ENCODE results near the gene PIEZO1. TPM values are rescaled to one million over a fixed set of nuclear protein-coding genes. Genes with fewer than 3 reads are reported as not detected.

PIEZO1 gene
- total RNA-seq, 1 experiment from 2014 or later: 391 TPM

DNA sequence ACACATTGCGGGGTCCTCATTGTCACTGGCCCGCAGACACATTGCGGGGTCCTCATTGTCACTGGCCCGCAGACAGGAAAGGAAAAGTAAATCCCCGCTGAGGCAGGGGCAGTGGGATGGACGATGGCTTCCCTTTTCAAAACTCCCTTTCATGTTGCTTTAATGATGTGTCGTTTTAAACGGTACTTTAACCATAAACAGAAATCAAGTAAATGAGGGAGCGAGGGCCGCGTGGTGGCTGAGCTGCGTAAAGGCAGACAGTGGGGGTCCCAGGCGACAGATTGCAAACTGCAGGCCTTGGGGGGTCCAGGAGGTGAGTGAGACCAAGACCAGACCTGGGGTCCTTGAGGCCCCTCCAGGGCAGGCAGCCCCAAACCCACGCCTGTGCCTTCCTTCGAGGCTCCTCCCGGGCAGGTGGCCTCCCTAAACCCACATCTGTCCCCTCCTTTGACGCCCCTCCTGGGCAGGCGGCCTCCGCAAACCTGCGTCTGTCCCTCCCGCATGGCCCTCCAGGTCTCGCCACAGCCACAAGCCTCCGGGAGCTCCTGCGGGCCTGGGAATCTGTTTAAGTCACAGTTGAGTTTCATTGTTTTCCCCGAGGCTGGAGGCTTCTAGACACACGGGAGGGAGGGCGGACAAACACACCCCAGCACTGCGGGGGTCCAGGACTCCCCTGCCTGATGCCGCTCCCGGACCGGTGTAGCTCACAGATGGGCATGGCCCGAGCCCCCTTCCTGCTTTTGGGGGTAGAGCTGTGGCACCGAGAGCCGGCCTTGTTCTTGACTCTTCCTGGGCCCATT, 7.3 kb downstream of the PIEZO1 start:
- H3K9me2 ChIP-seq (ENCODE audit: insufficient read depth): no peaks in the 10 kb centered on the region

GRCh38 chr16:88775825-88776224, 9.2 kb downstream of the PIEZO1 start:
- H2AFZ ChIP-seq: no peak overlapping the region
- intact Hi-C loops (cut with micrococcal nuclease; ENCODE audit: unreplicated experiment): no loop called here
- no TSS peak for BruUV-seq (replicated peaks)
- POLR2A ChIA-PET (ENCODE audit: unreplicated experiment): interaction anchor here (0.7 kb wide), 1 partner anchor 15 kb away, joined by 11 read pairs; no protein-coding TSS in a partner anchor
- no peak overlapping the region for H3K4me3 ChIP-seq
- CTCF ChIA-PET: no interaction called here
- H3K9me2 ChIP-seq (ENCODE audit: insufficient read depth): no peaks in the 10 kb centered on the region
- H3K9me3 ChIP-seq (ENCODE audit: insufficient read depth, low read depth): no peaks in the 10 kb centered on the region
- H4K20me1 ChIP-seq (ENCODE audit: insufficient read depth): peaks cover 72% of the 10 kb centered on the region
- no peak for TF ChIP-seq EZH2 (IDR thresholded peaks at IDR 0.05; ENCODE audit: low read depth)
- TF ChIP-seq CTCF (conservative IDR thresholded peaks at IDR 0.05): no peak
- H3K27ac ChIP-seq: no peak overlapping the region
- H3K4me1 ChIP-seq (replicated peaks; ENCODE audit: insufficient read depth): peaks cover 50% of the 10 kb centered on the region
- no peak for DNase-seq
- H3K79me2 ChIP-seq (ENCODE audit: low read depth): peaks cover 91% of the 10 kb centered on the region
- H3K27me3 ChIP-seq (ENCODE audit: insufficient read depth, low read depth): no peaks in the 10 kb centered on the region
- peaks cover 28% of the 10 kb centered on the region for H3F3A ChIP-seq (ENCODE audit: insufficient read depth, low read depth)
- no peak overlapping the region for H3K4me2 ChIP-seq
- no peaks in the 10 kb centered on the region for H3K36me3 ChIP-seq (ENCODE audit: low read depth)

More for the DNA sequence above, 7.3 kb downstream of the PIEZO1 start:
- BruUV-seq (replicated peaks): no TSS peak
- Histone ChIP-seq H3K4me3 (no peak overlapping the region), H3K4me2 (no peak overlapping the region), H3K36me3 (ENCODE audit: low read depth) (no peaks in the 10 kb centered on the region), H3K79me2 (ENCODE audit: low read depth) (peaks cover 95% of the 10 kb centered on the region), H3F3A (ENCODE audit: insufficient read depth, low read depth) (peaks cover 31% of the 10 kb centered on the region; the same call in 1 of the 2 replicates), H3K4me1 (replicated peaks; ENCODE audit: insufficient read depth) (peaks cover 53% of the 10 kb centered on the region), H3K9me3 (ENCODE audit: insufficient read depth, low read depth) (no peaks in the 10 kb centered on the region), H4K20me1 (ENCODE audit: insufficient read depth) (peaks cover 80% of the 10 kb centered on the region), H3K27me3 (ENCODE audit: insufficient read depth, low read depth) (no peaks in the 10 kb centered on the region), H2AFZ (no peak overlapping the region), H3K27ac (no peak overlapping the region)
- ChIA-PET CTCF (no interaction called here), POLR2A (ENCODE audit: unreplicated experiment) (no interaction called here)
- intact Hi-C loops (cut with micrococcal nuclease; ENCODE audit: unreplicated experiment): no loop called here
- TF ChIP-seq EZH2 (IDR thresholded peaks at IDR 0.05; ENCODE audit: low read depth) (no peak), CTCF (conservative IDR thresholded peaks at IDR 0.05) (no peak)
- DNase-seq: no peak

GRCh38 chr16:88774544-88775393, 10.3 kb downstream of the PIEZO1 start:
- Histone ChIP-seq H3K4me1 (replicated peaks; ENCODE audit: insufficient read depth) (peaks cover 49% of the 10 kb centered on the region), H3K9me3 (ENCODE audit: insufficient read depth, low read depth) (no peaks in the 10 kb centered on the region), H3K4me2 (peak overlapping the region; percentile 67), H3K79me2 (ENCODE audit: low read depth) (peaks cover 87% of the 10 kb centered on the region), H3F3A (ENCODE audit: insufficient read depth, low read depth) (peaks cover 33% of the 10 kb centered on the region), H4K20me1 (ENCODE audit: insufficient read depth) (peaks cover 71% of the 10 kb centered on the region), H3K9me2 (ENCODE audit: insufficient read depth) (no peaks in the 10 kb centered on the region), H3K4me3 (no peak overlapping the region), H3K36me3 (ENCODE audit: low read depth) (no peaks in the 10 kb centered on the region), H3K27ac (no peak overlapping the region), H2AFZ (no peak overlapping the region), H3K27me3 (ENCODE audit: insufficient read depth, low read depth) (no peaks in the 10 kb centered on the region)
- ChIA-PET POLR2A (ENCODE audit: unreplicated experiment) (interaction anchor here (0.6 to 1.2 kb wide), 2 partner anchors 10 to 12 kb away, joined by 3 to 5 read pairs; no protein-coding TSS in a partner anchor), CTCF (interaction anchor here (0.6 kb wide), 1 partner anchor 735 kb away, joined by 4 read pairs; no protein-coding TSS in a partner anchor)
- no TSS peak for BruUV-seq (replicated peaks)
- TF ChIP-seq CTCF (conservative IDR thresholded peaks at IDR 0.05) (no peak), EZH2 (IDR thresholded peaks at IDR 0.05; ENCODE audit: low read depth) (no peak)
- DNase-seq: no peak
- intact Hi-C loops (cut with micrococcal nuclease; ENCODE audit: unreplicated experiment): loop anchor here (1.0 kb wide), 1 partner anchor 8 kb away; no protein-coding TSS in a partner anchor

Measured in PC-9 (cell line).